Fibroblast of skin of left biceps (primary cell): ENCODE data around the gene ADM.

Source experiments
- DNase-seq, 2 experiments: peaks; one replicate each; pipeline ENCODE4 v3.0.0-alpha.2; 2013; ENCODE audit warnings: low read depth in 2 of 2

The ADM gene

GRCh38 chr11:10328314-10329098 is 23.6 kb downstream of the ADM start:
- no peak for DNase-seq

- DNase-seq = no peak
Observed at GRCh38 chr11:10329356-10329755, 24.5 kb downstream of the ADM start.

GRCh38 chr11:10329935-10330334 is 25.1 kb downstream of the ADM start:
- peak; percentile 76 to 79 for DNase-seq

- no peak for DNase-seq
Observed at GRCh38 chr11:10331548-10332289, 26.8 kb downstream of the ADM start.

- no peak for DNase-seq
Observed at GRCh38 chr11:10333490-10333889, 28.6 kb downstream of the ADM start.

GRCh38 chr11:10338287-10338686 is 33.4 kb downstream of the ADM start:
- no peak for DNase-seq

GRCh38 chr11:10348650-10349280 is 43.9 kb downstream of the ADM start:
- peak; percentile 57 to 58 for DNase-seq

GRCh38 chr11:10349281-10349665 is 44.4 kb downstream of the ADM start:
- DNase-seq = no peak

GRCh38 chr11:10349806-10350205 is 44.9 kb downstream of the ADM start:
- DNase-seq = no peak

- peak; percentile 36 to 41 for DNase-seq
Observed at GRCh38 chr11:10350334-10350733, 45.5 kb downstream of the ADM start.

- DNase-seq = no peak
Observed at GRCh38 chr11:10351435-10351764, 46.5 kb downstream of the ADM start.

GRCh38 chr11:10351765-10352641 is 47.1 kb downstream of the ADM start:
- no peak for DNase-seq

GRCh38 chr11:10352921-10353550 is 48.2 kb downstream of the ADM start:
- DNase-seq = no peak

GRCh38 chr11:10354389-10354788 is 49.5 kb downstream of the ADM start:
- no peak for DNase-seq

- DNase-seq = peak in 1 of 2 experiments; percentile 32
Observed at GRCh38 chr11:10355257-10355661, 50.4 kb downstream of the ADM start.

- no peak for DNase-seq
Observed at GRCh38 chr11:10356161-10356560, 51.3 kb downstream of the ADM start.
